Lower leg skin (tissue), 4 donors: ENCODE data around the gene SLC16A8. TPM values are rescaled to one million over a fixed set of nuclear protein-coding genes. Genes with fewer than 3 reads are reported as not detected.

Source experiments
- DNase-seq, 2 donors: peaks; one replicate each; pipeline ENCODE4 v3.0.0-alpha.2; 2019; ENCODE audit warnings: low spot score in 2 of 2
- H3K4me3 ChIP-seq: fragments of 200-600 bp; sonication (generic); 2 replicates; pipeline ENCODE4 v1.5.1; 2017; ENCODE audit warnings: mild to moderate bottlenecking, low read depth; ENCODE audit not compliant: poor library complexity, severe bottlenecking
- POLR2A ChIP-seq, 2 donors: fragments of 450-650 bp; IDR thresholded peaks; one replicate each; pipeline ENCODE4 v1.6.1; 2016 to 2017; ENCODE audit warnings: antibody characterized with exemption in 2 of 2, mild to moderate bottlenecking in 1 of 2, moderate library complexity in 1 of 2
- WGBS, 2 donors: methylation state at CpG; one replicate each; pipeline ENCODE4 v1.1.5; 2018; 5-methylcytosine and 5-hydroxymethylcytosine counted together
- intact Hi-C: fragments of 100-400 bp; cut with DNase I; formaldehyde crosslinking; loops from one replicate; pipeline ENCODE4 v1.15.0; 2023; ENCODE audit warnings: low total_unique reads
- total RNA-seq, 4 donors: library from RNA; depleted of rRNA; stranded (reverse); fragments of >200 nt; gene quantifications; one replicate each; pipeline ENCODE4 v1.1.0, GENCODE V29; 2016
- TF ChIP-seq, protein P1 (sequence below), 3 donors: fragments of 450-650 bp; IDR thresholded peaks; one replicate each; pipeline ENCODE4 v1.5.1; 2016; ENCODE audit warnings: antibody characterized with exemption in 3 of 3, mild to moderate bottlenecking in 3 of 3, moderate library complexity in 2 of 3

SLC16A8 gene
- total RNA-seq, 4 donors from 2014 or later, result 0.13 to 0.80 (median 0.33) TPM

DNA sequence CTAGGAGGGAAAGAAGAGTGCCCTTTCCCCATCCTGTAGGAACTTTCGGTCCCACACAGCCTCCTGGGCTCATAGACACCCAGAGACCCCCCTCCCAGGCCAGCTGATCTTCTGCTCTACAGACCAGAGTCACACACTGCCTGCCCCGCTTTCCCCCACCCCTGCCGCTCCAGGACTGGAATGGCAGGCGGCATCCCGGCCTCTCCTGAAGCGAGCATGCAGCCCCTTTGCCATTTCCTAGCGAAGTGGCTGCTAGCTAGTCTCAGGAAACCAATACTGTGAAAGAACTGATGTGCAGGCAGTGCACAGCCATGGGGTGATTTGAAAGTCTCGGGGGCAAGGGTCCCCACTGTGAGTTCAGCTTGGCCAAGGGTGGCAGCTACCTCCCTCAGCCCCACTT, 18.4 kb downstream of the SLC16A8 start:
- intact Hi-C loops, result loop anchor here (10.0 kb wide), 1 partner anchor 509 kb away; the partner anchor contains the start of gene DMC1
- no peak for DNase-seq
- WGBS, 2 donors, result 97 to 99% methylated on average over 8 of the region's 8 CpGs
- TF ChIP-seq POLR2A (IDR thresholded peaks at IDR 0.05), result no peak
- TF ChIP-seq, protein P1, sequence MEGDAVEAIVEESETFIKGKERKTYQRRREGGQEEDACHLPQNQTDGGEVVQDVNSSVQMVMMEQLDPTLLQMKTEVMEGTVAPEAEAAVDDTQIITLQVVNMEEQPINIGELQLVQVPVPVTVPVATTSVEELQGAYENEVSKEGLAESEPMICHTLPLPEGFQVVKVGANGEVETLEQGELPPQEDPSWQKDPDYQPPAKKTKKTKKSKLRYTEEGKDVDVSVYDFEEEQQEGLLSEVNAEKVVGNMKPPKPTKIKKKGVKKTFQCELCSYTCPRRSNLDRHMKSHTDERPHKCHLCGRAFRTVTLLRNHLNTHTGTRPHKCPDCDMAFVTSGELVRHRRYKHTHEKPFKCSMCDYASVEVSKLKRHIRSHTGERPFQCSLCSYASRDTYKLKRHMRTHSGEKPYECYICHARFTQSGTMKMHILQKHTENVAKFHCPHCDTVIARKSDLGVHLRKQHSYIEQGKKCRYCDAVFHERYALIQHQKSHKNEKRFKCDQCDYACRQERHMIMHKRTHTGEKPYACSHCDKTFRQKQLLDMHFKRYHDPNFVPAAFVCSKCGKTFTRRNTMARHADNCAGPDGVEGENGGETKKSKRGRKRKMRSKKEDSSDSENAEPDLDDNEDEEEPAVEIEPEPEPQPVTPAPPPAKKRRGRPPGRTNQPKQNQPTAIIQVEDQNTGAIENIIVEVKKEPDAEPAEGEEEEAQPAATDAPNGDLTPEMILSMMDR (IDR thresholded peaks at IDR 0.05), result no peak
- H3K4me3 ChIP-seq, result no peak overlapping the region

- no peak overlapping the region for H3K4me3 ChIP-seq
- WGBS, 2 donors, result 39 to 54% methylated on average over 6 of the region's 6 CpGs
- intact Hi-C loops, result loop anchor here (10.0 kb wide), 1 partner anchor 512 kb away; the partner anchor contains the start of gene DMC1
- peak in 1 of 2 donors; percentile 90 for DNase-seq
- TF ChIP-seq POLR2A (IDR thresholded peaks at IDR 0.05), result no peak
- TF ChIP-seq, protein P1 (IDR thresholded peaks at IDR 0.05), result no peak
Observed at GRCh38 chr22:38062791-38063190, 21.2 kb downstream of the SLC16A8 start.

GRCh38 chr22:38056969-38057891, 26.8 kb downstream of the SLC16A8 start, which contains the start of gene PICK1:
Gene PICK1 (plus strand): TSS chr22:38057404. CDS start chr22:38057810, 406 bp downstream.
- no peak for TF ChIP-seq POLR2A (IDR thresholded peaks at IDR 0.05)
- TF ChIP-seq, protein P1 (IDR thresholded peaks at IDR 0.05), result peak in 1 of 3 donors; percentile 1
- peak; percentile 91 to 96 for DNase-seq
- peak within 1 kb of the TSS; percentile 42 for H3K4me3 ChIP-seq
- 2 to 7% methylated on average over 22 to 42 of the region's 47 CpGs for WGBS, 2 donors
- intact Hi-C loops, result loop anchor here (10.0 kb wide), 1 partner anchor 298 kb away; no protein-coding TSS in a partner anchor

DNA sequence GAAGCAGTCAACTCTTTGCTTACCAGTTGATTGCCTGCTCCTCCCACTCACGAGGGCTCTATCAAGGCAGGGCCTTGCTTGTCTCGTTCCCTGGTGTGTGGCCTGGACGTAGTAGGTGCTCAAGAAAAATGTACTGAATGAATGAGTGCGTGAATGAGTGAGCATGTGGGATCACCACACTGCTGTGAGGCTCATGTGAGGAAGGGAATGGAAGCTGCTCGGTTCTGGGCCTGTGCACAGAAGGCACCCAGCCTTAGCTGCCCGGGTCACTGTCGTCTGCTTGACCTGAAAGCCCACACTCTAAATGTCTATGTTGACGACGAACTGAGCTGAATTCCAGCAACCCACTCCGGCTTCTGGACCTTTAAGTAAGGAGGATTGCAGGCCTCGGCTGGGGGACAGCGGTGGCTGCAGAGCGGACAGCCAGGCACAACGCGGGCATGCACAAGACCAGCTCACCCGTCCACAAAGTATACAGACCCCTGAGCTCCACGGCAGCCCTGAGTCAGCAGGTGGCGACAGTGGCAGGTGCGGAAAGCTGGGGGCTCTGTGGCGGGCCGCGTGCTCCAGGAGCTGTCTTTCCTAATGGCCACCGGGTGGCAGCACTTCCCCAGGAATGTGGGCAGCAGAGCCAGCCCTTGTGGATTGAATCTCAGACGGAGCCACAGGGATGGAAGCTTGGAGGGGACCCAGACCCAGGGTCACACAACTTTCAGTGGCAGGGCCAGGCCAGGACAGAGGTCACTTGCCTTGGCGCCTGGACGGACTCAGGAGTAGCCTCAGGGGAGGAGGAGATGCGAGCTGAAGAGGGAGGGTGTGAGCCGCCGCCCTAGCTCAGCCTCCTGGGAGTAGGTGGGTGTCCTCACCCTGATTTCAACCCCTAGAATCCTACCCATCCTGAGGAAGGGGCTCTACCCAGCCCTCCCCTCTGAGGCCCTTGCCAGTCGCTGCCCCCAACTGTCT, 31.8 kb downstream of the SLC16A8 start:
- H3K4me3 ChIP-seq, result no peak overlapping the region
- intact Hi-C loops, result loop anchor here (10.0 kb wide), 1 partner anchor 303 kb away; no protein-coding TSS in a partner anchor
- peak; percentile 64 to 96 for DNase-seq
- 30 to 32% methylated on average over 24 to 28 of the region's 30 CpGs for WGBS, 2 donors
- TF ChIP-seq, protein P1 (IDR thresholded peaks at IDR 0.05), result peak in 1 of 3 donors; percentile 73
- TF ChIP-seq POLR2A (IDR thresholded peaks at IDR 0.05), result no peak

DNA sequence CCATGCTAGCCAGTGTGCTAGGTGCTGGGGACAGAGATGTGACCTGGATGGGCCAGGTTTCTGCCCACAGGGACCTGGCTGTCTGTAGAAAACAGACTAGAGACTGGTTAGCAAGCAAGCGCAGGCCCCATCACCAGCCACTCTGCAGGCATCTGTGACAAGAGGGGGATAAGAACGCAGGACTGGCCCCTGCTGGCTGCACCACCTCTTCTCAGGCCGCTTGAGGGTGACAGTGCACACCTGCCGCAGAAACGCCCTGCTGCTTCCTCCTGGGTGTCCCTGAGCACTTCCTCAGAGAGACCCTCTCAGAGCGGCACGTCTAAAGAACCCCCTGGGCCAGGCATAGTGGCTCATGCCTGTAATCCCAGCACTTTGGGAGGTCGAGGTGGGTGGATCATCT, 32.7 kb downstream of the SLC16A8 start:
- TF ChIP-seq, protein P1 (IDR thresholded peaks at IDR 0.05), result no peak
- no peak for TF ChIP-seq POLR2A (IDR thresholded peaks at IDR 0.05)
- intact Hi-C loops, result loop anchor here (10.0 kb wide), 1 partner anchor 304 kb away; no protein-coding TSS in a partner anchor
- DNase-seq, result no peak
- H3K4me3 ChIP-seq, result no peak overlapping the region
- WGBS, 2 donors, result 74 to 81% methylated on average over 4 to 8 of the region's 8 CpGs
